Measurements from ENCODE around the gene DERL3. TPM values are rescaled to one million over a fixed set of nuclear protein-coding genes. Genes with fewer than 3 reads are reported as not detected.

Gene DERL3
- total RNA-seq, 4 donors from 2014 or later = 1.7 TPM; not detected in 3

GRCh38 chr22:23859201-23859600 lies 20.4 kb upstream of the DERL3 start:
- Histone ChIP-seq H3K4me3 (no peak overlapping the region), H3K9me3 (no peaks in the 10 kb centered on the region), H3K36me3 (peaks cover 0 to 26% of the 10 kb centered on the region in 2 donors), H3K4me1 (peaks cover 0 to 28% (median 7%) of the 10 kb centered on the region in 3 donors), H3K27ac (no peak overlapping the region), H3K27me3 (no peaks in the 10 kb centered on the region)
- TF ChIP-seq POLR2A (IDR thresholded peaks at IDR 0.05) = no peak
- no peak for TF ChIP-seq POLR2AphosphoS5 (IDR thresholded peaks at IDR 0.05)
- no peak for TF ChIP-seq CTCF (IDR thresholded peaks at IDR 0.05)
- no peak for TF ChIP-seq EP300 (IDR thresholded peaks at IDR 0.05)
- no peak for ATAC-seq
- WGBS, 2 donors (ENCODE audit: low coverage in 1 of 2) = 100% methylated on average over 4 of the region's 4 CpGs; no CpG with 5 or more reads in 1 of the 2 donors

GRCh38 chr22:23858484-23858815 lies 19.6 kb upstream of the DERL3 start:
- H3K36me3 ChIP-seq = peaks cover 0 to 19% of the 10 kb centered on the region in 2 donors
- WGBS, 2 donors (ENCODE audit: low coverage in 1 of 2) = 51 to 56% methylated on average over 6 to 7 of the region's 7 CpGs
- no peak for TF ChIP-seq CTCF (IDR thresholded peaks at IDR 0.05)
- H3K27me3 ChIP-seq = no peaks in the 10 kb centered on the region
- H3K9me3 ChIP-seq = no peaks in the 10 kb centered on the region
- H3K4me1 ChIP-seq = peaks cover 0 to 28% (median 7%) of the 10 kb centered on the region in 3 donors
- ATAC-seq = no peak
- H3K27ac ChIP-seq = peak overlapping the region in 3 of 4 donors; percentile 94 to 98 (median 97)
- peak overlapping the region; percentile 58 to 75 for H3K4me3 ChIP-seq

DNA sequence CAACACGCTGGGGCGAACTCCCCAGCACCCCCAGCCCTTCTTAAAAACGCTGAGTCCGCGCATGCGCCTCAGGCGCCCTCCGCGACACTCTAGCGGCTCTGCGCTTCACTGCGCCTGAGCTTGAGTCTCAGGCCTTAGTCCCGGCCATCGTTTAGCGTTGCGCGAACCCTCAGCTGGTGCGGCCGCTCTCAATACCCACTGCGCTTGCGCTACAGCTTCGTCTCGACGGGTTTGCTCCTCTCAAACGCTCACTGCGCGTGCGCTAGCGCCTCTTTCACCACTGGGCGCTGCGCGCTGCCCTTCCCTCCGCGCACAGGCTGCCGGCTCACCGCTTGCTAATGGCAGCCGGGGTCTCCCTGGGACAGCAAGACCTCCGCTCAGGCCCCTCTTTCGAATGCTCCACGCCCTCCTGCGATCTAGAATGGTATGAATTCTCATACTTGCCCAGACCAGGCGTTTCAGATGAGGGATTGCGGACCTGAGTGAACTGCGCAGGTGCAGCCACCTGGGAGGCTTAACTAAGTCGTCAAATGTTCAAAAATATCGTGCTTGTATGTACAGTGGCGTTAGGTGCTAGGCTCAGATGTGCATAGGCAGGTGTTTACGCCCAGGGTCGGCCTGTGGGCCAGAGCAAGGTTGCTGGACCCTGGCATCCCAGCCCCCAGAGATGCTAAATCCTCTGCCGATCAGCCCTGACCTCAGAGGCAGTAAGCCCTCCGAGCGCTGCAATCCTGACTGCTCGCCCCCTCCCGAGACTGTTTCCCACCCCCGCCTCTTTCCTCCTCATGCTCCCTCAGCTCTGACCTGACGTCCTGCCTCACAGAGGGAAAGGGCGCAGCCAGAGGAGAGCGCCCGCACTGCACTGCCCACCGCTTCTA lies 19.0 kb upstream of the DERL3 start, which contains the start of gene SLC2A11:
Gene SLC2A11 (plus strand): TSS at position 270 of the 878 bp plus-strand sequence. CDS start 125 bp downstream, at position 395.
- Histone ChIP-seq H3K36me3 (peaks cover 0 to 13% of the 10 kb centered on the region in 2 donors), H3K9me3 (no peaks in the 10 kb centered on the region), H3K27ac (peak within 1 kb of the TSS; percentile 79 to 98 (median 96)), H3K4me3 (peak within 1 kb of the TSS; percentile 58 to 75), H3K4me1 (peaks cover 0 to 28% (median 7%) of the 10 kb centered on the region in 3 donors), H3K27me3 (no peaks in the 10 kb centered on the region)
- 0% methylated on average over 3 to 8 of the region's 60 CpGs for WGBS, 2 donors (ENCODE audit: low coverage in 1 of 2)
- ATAC-seq = peak; percentile 97
- TF ChIP-seq EP300 (IDR thresholded peaks at IDR 0.05) (no peak), POLR2AphosphoS5 (IDR thresholded peaks at IDR 0.05) (peak; percentile 91), CTCF (IDR thresholded peaks at IDR 0.05) (peak in 3 of 4 experiments; percentile 36 to 53 (median 44)), POLR2A (IDR thresholded peaks at IDR 0.05) (peak in 1 of 2 donors; percentile 82)

GRCh38 chr22:23856721-23857605 lies 18.2 kb upstream of the DERL3 start:
- H3K9me3 ChIP-seq = no peaks in the 10 kb centered on the region
- no peaks in the 10 kb centered on the region for H3K27me3 ChIP-seq
- TF ChIP-seq EP300 (IDR thresholded peaks at IDR 0.05) (no peak), POLR2AphosphoS5 (IDR thresholded peaks at IDR 0.05) (no peak), CTCF (IDR thresholded peaks at IDR 0.05) (peak in 3 of 4 experiments; percentile 20 to 38 (median 23)), POLR2A (IDR thresholded peaks at IDR 0.05) (no peak)
- peak overlapping the region; percentile 58 to 75 for H3K4me3 ChIP-seq
- 0 to 3% methylated on average over 1 to 7 of the region's 58 CpGs for WGBS, 2 donors (ENCODE audit: low coverage in 1 of 2)
- peak overlapping the region; percentile 79 to 98 (median 96) for H3K27ac ChIP-seq
- ATAC-seq = peak; percentile 66
- H3K36me3 ChIP-seq = peaks cover 0 to 4% of the 10 kb centered on the region in 2 donors
- peaks cover 0 to 28% (median 7%) of the 10 kb centered on the region in 3 donors for H3K4me1 ChIP-seq

All from gastroesophageal sphincter (tissue), 4 donors.